A673 (cell line): ENCODE data around the gene GPATCH2. TPM values are rescaled to one million over a fixed set of nuclear protein-coding genes. Genes with fewer than 3 reads are reported as not detected.
"Not testable (repeated sequence)": the region's sequence is repeated elsewhere in the genome, so short reads cannot be mapped to it uniquely, and the experiment has no call there.

ENCODE experiments used
- BruUV-seq: library from RNA; stranded (reverse); fragments of 400-500 nt; replicated peaks from 2 replicates; lab custom pipeline; 2021; lab: Mats Ljungman, UMichigan
- CTCF ChIA-PET: fragments of 300-600 bp; sonication (Branson Sonifier 250); formaldehyde crosslinking; loops from one replicate; lab custom pipeline; 2022; ENCODE audit warnings: antibody characterized with exemption; lab: Charles Lee
- POLR2A ChIA-PET: fragments of 300-600 bp; sonication (Branson Sonifier 250); formaldehyde crosslinking; loops from one replicate; lab custom pipeline; 2022; ENCODE audit warnings: antibody characterized with exemption; ENCODE audit not compliant: low non-redundant PET; lab: Charles Lee
- DNase-seq: peaks from one replicate; pipeline ENCODE4 v3.0.0-alpha.2; 2015; ENCODE audit warnings: low spot score
- H3K27ac ChIP-seq: fragments of 200-600 bp; sonication (generic); 2 replicates; pipeline ENCODE4 v1.5.1; 2016; ENCODE audit warnings: mixed run types, low read depth, mild to moderate bottlenecking, mixed read lengths, antibody characterized with exemption, low read length; ENCODE audit not compliant: poor library complexity, severe bottlenecking
- H3K27me3 ChIP-seq: fragments of 200-600 bp; sonication (generic); replicated peaks from 2 replicates; pipeline ENCODE4 v1.6.1; 2017; ENCODE audit warnings: mixed run types, low read depth, mild to moderate bottlenecking, mixed read lengths, antibody characterized with exemption, low read length; ENCODE audit not compliant: insufficient read depth, poor library complexity
- H3K36me3 ChIP-seq: fragments of 200-600 bp; sonication (generic); 2 replicates; pipeline ENCODE4 v1.6.1; 2016; ENCODE audit warnings: mixed run types, mild to moderate bottlenecking, mixed read lengths, antibody characterized with exemption, low read length; ENCODE audit not compliant: insufficient read depth, poor library complexity, severe bottlenecking
- H3K4me1 ChIP-seq: fragments of 200-600 bp; sonication (generic); 2 replicates; pipeline ENCODE4 v1.6.1; 2017; ENCODE audit warnings: mixed run types, mild to moderate bottlenecking, mixed read lengths, antibody characterized with exemption, low read length; ENCODE audit not compliant: insufficient read depth, poor library complexity, severe bottlenecking
- H3K4me3 ChIP-seq: fragments of 200-600 bp; sonication (generic); 2 replicates; pipeline ENCODE4 v1.5.1; 2016; ENCODE audit warnings: low read depth, mixed run types, mild to moderate bottlenecking, mixed read lengths, low read length; ENCODE audit not compliant: poor library complexity, severe bottlenecking
- H3K9me3 ChIP-seq: fragments of 200-600 bp; sonication (generic); 2 replicates; pipeline ENCODE4 v1.6.1; 2016; ENCODE audit warnings: mixed run types, low read depth, mild to moderate bottlenecking, mixed read lengths, antibody characterized with exemption, low read length; ENCODE audit not compliant: poor library complexity, severe bottlenecking
- EZH2 ChIP-seq: fragments of 200-600 bp; sonication (generic); IDR thresholded peaks from 2 replicates; pipeline ENCODE4 v1.6.1; 2017; ENCODE audit warnings: borderline replicate concordance, low read depth, mild to moderate bottlenecking, mixed read lengths, antibody characterized with exemption, low read length; ENCODE audit not compliant: poor library complexity, severe bottlenecking
- intact Hi-C: fragments of 100-400 bp; cut with micrococcal nuclease; formaldehyde crosslinking; loops from one replicate; pipeline ENCODE4 v1.10.0; 2022; ENCODE audit not compliant: unreplicated experiment
- total RNA-seq: library from RNA; stranded (reverse); gene quantifications from 2 replicates; pipeline ENCODE4 v1.2.3, GENCODE V29; 2021
- TF ChIP-seq, protein P1 (sequence below): fragments of 300-800, 200-600 bp; sonication (generic); conservative IDR thresholded peaks from 2 replicates; pipeline ENCODE4 v1.5.1; 2017; ENCODE audit warnings: low read depth, mild to moderate bottlenecking, antibody characterized with exemption, low read length, moderate library complexity, mixed read lengths

Gene GPATCH2
- total RNA-seq, 1 experiment from 2014 or later: 15.3 TPM

DNA sequence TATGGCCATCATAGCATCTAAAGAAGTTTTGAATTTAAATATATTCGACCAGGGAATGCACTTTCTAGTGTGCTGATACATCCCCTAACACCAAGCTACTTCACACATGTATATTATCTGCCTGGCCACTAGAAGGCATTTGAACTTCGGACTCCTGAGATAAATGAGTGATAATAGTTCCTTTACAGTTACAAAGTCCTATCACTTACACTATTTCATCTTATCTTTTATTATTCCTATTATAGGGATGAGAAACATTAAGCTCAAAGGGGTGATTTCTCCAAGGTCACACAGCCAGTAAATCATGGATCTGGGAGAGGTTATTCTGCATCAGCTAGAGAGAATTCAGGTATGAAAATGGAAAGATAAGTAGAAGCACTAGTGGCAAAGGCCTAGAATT is 40.3 kb downstream of the GPATCH2 start:
- no peak overlapping the region for H3K27ac ChIP-seq
- H3K27me3 ChIP-seq: no peaks in the 10 kb centered on the region
- no peak for DNase-seq
- intact Hi-C loops: no loop called here
- H3K4me1 ChIP-seq: no peaks in the 10 kb centered on the region
- ChIA-PET POLR2A (no interaction called here), CTCF (no interaction called here)
- H3K9me3 ChIP-seq: no peaks in the 10 kb centered on the region
- no peak overlapping the region for H3K4me3 ChIP-seq
- no peak for TF ChIP-seq EZH2
- TF ChIP-seq, protein P1, sequence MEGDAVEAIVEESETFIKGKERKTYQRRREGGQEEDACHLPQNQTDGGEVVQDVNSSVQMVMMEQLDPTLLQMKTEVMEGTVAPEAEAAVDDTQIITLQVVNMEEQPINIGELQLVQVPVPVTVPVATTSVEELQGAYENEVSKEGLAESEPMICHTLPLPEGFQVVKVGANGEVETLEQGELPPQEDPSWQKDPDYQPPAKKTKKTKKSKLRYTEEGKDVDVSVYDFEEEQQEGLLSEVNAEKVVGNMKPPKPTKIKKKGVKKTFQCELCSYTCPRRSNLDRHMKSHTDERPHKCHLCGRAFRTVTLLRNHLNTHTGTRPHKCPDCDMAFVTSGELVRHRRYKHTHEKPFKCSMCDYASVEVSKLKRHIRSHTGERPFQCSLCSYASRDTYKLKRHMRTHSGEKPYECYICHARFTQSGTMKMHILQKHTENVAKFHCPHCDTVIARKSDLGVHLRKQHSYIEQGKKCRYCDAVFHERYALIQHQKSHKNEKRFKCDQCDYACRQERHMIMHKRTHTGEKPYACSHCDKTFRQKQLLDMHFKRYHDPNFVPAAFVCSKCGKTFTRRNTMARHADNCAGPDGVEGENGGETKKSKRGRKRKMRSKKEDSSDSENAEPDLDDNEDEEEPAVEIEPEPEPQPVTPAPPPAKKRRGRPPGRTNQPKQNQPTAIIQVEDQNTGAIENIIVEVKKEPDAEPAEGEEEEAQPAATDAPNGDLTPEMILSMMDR: no peak
- H3K36me3 ChIP-seq: no peaks in the 10 kb centered on the region
- no TSS peak for BruUV-seq

DNA sequence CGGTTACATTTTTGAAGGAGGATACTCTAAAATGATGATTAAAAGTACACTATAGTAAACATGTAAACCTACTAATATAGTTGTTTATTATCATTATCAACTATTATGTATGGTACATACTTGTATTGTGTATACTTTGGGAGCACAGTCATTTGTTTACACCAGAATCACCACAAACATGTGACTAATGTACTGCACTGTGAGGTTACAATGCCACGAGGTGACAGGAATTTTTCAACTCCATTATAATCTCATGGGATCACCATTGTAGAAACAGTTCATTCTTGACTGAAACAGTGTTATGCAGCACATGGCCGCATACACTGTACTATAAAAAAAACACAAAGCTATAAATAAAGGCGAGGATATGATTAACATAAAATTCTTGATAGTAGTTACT is 44.3 kb downstream of the GPATCH2 start:
- no peaks in the 10 kb centered on the region for H3K27me3 ChIP-seq
- no peaks in the 10 kb centered on the region for H3K9me3 ChIP-seq
- CTCF ChIA-PET: no interaction called here
- no peaks in the 10 kb centered on the region for H3K4me1 ChIP-seq
- POLR2A ChIA-PET: interaction anchor here (0.6 kb wide), 1 partner anchor 471 kb away, joined by 3 read pairs; no protein-coding TSS in a partner anchor
- H3K4me3 ChIP-seq: no peak overlapping the region
- DNase-seq: no peak
- no peak overlapping the region for H3K27ac ChIP-seq
- BruUV-seq: no TSS peak
- TF ChIP-seq, protein P1: no peak
- TF ChIP-seq EZH2: no peak
- intact Hi-C loops: no loop called here
- no peaks in the 10 kb centered on the region for H3K36me3 ChIP-seq

DNA sequence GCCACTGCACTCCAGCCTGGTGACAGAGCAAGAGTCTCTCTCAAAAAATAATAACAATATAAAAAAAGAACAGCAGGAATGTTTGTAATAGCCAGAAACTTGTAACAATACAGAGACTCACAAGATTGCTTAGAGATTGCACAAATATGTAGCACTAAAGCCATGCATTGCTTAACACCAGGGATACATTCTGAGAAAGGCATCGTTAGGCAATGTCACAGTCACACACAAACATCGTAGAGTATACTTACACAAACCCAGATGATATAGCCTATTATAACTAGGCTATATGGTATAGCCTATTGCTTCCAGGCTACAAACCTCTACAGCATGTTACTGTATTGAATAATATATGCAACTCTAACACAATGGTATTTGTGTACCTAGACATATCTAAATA is 45.3 kb downstream of the GPATCH2 start:
- no TSS peak for BruUV-seq
- no peak overlapping the region for H3K4me3 ChIP-seq
- intact Hi-C loops: no loop called here
- H3K9me3 ChIP-seq: no peaks in the 10 kb centered on the region
- TF ChIP-seq, protein P1: no peak
- no peak for TF ChIP-seq EZH2
- no peak for DNase-seq
- H3K36me3 ChIP-seq: no peaks in the 10 kb centered on the region
- no peaks in the 10 kb centered on the region for H3K27me3 ChIP-seq
- no peak overlapping the region for H3K27ac ChIP-seq
- H3K4me1 ChIP-seq: no peaks in the 10 kb centered on the region
- ChIA-PET POLR2A (no interaction called here), CTCF (no interaction called here)

DNA sequence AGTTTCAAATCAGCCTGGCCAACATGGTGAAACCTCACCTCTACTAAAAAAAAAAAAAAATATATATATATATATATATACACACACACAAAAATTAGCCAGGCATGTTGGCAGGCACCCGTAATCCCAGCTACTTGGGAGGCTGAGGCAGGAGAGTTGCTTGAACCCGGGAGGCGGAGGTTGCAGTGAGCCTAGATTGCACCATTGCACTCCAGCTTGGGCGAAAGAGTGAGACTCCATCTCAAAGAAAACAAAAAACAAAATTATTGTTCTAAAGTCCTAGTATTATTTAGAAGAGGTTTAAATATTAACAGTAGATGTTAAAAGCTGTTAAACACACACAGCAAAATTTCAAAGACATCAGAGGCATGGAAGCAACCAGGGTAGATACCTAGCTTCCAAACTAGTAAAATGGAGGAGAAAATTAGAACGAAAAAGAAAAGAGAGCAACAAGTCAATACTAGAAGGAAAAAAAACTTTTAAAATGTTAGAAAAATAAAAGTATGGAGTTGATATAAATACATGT is 46.5 kb downstream of the GPATCH2 start:
- POLR2A ChIA-PET, H3K4me3 ChIP-seq, H3K4me1 ChIP-seq, H3K36me3 ChIP-seq, intact Hi-C loops, H3K27me3 ChIP-seq, DNase-seq, H3K27ac ChIP-seq, CTCF ChIA-PET, BruUV-seq, H3K9me3 ChIP-seq: not testable (repeated sequence)
